HG03520 (cell line): ENCODE results near the gene SPANXN2.
"Not testable (repeated sequence)": the region's sequence is repeated elsewhere in the genome, so short reads cannot be mapped to it uniquely, and the experiment has no call there.

Experiments
- ATAC-seq: cut with Tn5 transposase; IDR thresholded peaks from one replicate; pipeline ENCODE4 v1.9.1; 2021; ENCODE audit warnings: mild to moderate bottlenecking, moderate library complexity; ENCODE audit not compliant: unreplicated experiment

SPANXN2 gene, protein sequence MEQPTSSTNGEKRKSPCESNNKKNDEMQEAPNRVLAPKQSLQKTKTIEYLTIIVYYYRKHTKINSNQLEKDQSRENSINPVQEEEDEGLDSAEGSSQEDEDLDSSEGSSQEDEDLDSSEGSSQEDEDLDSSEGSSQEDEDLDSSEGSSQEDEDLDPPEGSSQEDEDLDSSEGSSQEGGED

DNA sequence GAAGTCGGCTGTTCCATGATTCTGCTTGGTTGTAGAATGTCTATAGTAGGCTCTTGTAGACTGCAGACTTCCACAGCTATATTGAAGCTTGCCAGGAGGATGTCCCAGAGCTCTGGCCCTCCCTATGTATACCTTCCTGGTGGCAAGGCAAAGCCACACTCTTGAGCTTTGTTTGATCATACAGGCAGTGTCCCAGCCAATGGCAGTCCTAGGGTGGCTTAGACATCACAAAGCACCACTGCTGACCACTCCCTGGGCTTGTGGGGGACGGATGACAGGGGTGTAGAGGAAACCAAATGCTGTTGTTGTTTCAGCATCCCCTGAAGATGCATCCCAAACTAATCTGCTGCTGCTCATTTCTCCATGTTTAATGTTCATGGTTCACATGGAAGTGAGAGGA is at the start of gene SPANXN2:
Gene SPANXN2 (minus strand): TSS at position 101 of the 400 bp plus-strand sequence. CDS start 84 bp downstream, at position 17.
- ATAC-seq, result not testable (repeated sequence)

- no peak for ATAC-seq
Observed at GRCh38 chrX:143768976-143769375, 48.4 kb upstream of the SPANXN2 start.

DNA sequence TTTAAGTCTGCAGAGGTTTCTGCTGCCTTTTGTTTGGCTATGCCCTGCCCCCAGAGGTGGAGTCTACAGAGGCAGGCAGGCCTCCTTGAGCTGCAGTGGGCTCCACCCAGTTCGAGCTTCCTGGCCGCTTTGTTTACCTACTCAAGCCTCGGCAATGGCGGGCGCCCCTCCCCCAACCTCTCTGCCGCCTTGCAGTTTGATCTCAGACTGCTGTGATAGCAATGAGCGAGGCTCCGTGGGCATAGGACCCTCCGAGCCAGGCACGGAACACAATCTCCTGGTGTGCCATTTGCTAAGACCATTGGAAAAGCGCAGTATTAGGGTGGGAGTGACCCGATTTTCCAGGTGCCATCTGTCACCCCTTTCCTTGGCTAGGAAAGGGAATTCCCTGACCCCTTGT is 47.2 kb upstream of the SPANXN2 start:
- not testable (repeated sequence) for ATAC-seq

GRCh38 chrX:143757887-143758286 is 37.3 kb upstream of the SPANXN2 start:
- no peak for ATAC-seq

DNA sequence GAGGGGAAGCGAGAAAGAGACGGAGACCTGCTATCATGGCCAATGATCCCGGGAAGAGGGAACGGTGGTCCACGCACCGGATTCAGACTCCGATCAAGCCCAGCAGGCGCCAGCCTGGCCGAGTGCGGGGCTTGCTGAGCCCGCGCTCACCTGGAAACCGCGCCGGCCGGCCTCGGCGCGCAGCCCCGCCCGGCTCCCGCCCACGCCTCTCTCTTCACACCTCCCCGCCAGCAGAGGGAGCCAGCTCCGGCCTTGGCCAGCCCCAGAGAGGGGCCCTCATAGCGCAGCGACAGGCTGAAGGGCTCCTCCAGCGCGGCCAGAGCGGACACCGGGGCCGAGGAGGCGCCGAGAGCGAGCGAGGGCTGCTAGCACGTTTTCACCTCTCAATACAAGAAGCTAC is 36.8 kb upstream of the SPANXN2 start:
- ATAC-seq, result no peak

DNA sequence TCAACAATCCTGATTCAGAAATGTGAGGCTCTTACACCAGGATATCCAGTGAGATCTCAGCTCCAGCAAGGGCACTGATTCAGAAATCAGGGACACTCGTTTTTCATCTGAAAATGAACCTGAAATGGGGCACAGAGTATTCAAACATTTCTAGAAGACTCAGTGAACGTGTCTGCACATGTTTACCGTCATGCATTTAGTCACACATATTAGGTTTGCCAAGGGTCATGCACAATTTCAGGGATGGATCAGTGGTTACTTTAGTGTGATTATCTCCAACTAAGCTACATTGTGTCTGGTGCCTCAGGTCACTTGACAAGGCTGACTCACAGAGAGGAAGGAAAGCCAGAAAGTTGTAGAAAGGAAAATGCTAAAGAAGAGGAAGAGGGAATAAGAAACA is 33.6 kb upstream of the SPANXN2 start:
- ATAC-seq, result no peak

- no peak for ATAC-seq
Observed at GRCh38 chrX:143733866-143734265, 13.3 kb upstream of the SPANXN2 start.

DNA sequence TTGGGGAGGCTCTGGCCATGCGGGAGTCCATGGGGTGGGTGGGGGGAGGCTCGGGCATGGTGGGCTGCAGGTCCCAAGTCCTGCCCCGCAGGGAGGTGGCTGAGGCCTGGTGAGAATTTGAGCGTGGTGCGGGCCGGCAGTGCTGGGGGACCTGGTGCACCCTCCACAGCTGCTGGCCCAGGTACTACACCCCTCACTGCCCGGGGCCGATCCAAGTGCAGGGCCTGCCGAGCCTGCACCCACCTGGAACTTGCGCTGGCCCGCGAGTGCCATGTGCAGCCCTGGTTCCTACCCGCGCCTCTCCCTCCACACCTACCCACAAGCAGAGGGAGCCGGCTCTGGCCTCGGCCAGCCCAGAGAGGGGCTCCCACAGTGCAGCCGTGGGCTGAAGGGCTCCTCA is 5.7 kb upstream of the SPANXN2 start:
- ATAC-seq, result no peak

GRCh38 chrX:143701460-143701859 is 19.1 kb downstream of the SPANXN2 start:
- ATAC-seq, result no peak

- no peak for ATAC-seq
Observed at GRCh38 chrX:143694885-143695284, 25.7 kb downstream of the SPANXN2 start.

- no peak for ATAC-seq
Observed at GRCh38 chrX:143683486-143683885, 37.1 kb downstream of the SPANXN2 start.

- ATAC-seq, result no peak
Observed at GRCh38 chrX:143674926-143675325, 45.6 kb downstream of the SPANXN2 start.

DNA sequence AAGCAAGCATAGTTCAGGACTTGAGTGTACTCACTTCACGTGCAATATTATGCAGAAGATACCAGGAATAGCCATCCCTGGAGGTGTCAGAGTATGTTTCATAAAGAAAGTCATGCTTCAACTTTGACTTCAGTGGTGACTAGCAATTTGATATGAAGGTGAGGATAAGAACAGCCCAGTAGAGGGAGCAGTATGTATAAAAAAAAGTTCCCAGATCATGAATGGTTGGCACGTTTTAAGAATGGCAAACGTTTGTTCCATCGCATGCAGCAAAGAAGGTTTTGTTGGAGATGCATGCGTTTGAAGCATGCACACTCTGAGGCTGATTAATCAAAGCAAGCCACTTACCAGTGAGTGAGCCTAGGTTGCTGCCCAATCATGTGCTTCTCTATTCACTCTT is 51.2 kb downstream of the SPANXN2 start:
- ATAC-seq, result no peak

- ATAC-seq, result no peak
Observed at GRCh38 chrX:143664302-143664701, 56.2 kb downstream of the SPANXN2 start.

DNA sequence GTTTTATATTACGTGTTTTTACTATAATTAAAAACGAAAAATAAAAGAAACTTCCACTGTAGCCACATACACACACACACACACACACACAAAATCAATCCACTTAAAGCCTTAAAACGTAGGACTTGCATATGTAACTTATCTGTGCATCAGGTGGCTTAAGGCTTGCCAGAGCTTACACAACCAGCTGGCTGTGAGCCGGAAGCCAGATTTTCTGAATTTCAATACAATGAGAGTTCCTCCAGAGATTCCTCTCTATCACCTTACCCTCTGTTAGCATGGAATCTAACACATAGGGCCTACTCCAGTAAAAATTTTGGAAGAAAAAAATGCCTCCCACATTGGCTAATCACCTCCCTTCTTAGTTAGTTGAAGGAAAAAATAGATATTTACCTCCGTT is 56.8 kb downstream of the SPANXN2 start:
- ATAC-seq, result no peak
